Mucosa of descending colon (tissue), 3 donors: Measurements from ENCODE around the gene BCL2L1. TPM values are rescaled to one million over a fixed set of nuclear protein-coding genes. Genes with fewer than 3 reads are reported as not detected.

ENCODE experiments used
- ATAC-seq: fragments of 200-7000 bp; cut with Tn5 transposase; one replicate; pipeline ENCODE4 v1.9.1; 2020; ENCODE audit warnings: mild to moderate bottlenecking, moderate library complexity
- DNase-seq, 3 donors: peaks; one replicate each; pipeline ENCODE4 v3.0.0-alpha.2; 2020
- H3K36me3 ChIP-seq: fragments of 200-600 bp; one replicate; pipeline ENCODE4 v1.8.0; 2021; ENCODE audit warnings: low read depth, mild to moderate bottlenecking
- H3K4me1 ChIP-seq: fragments of 200-600 bp; one replicate; pipeline ENCODE4 v1.8.0; 2021; ENCODE audit warnings: low read depth, mild to moderate bottlenecking
- H3K4me3 ChIP-seq: fragments of 200-600 bp; one replicate; pipeline ENCODE4 v1.8.0; 2021; ENCODE audit warnings: mild to moderate bottlenecking
- H3K9me3 ChIP-seq: fragments of 200-600 bp; one replicate; pipeline ENCODE4 v1.8.0; 2021; ENCODE audit warnings: mild to moderate bottlenecking
- intact Hi-C, 2 donors: fragments of 100-400 bp; cut with DNase I in 1 of 2; cut with micrococcal nuclease in 1 of 2; formaldehyde crosslinking; loops; one replicate each; pipeline versions ENCODE4 v1.11.0 to v1.11.1; 2022; cut with DNase I, micrococcal nuclease
- total RNA-seq, 3 donors: library from RNA; stranded (reverse); fragmentation: NEBNext Ultra II Directional in 2 of 3; extraction: Animal tissue kit (Norgen Biotek cat#: 25700) in 2 of 3; gene quantifications; one replicate each; pipeline versions ENCODE4 v1.2.1 to v1.2.4, GENCODE V29; 2021 to 2023
- TF ChIP-seq, protein P1 (sequence below): fragments of 200-600 bp; IDR thresholded peaks from one replicate; pipeline ENCODE4 v1.8.0; 2022; ENCODE audit warnings: antibody characterized with exemption, mild to moderate bottlenecking
- donor health status: DM: no; HTN: no; CAD: no; lungs with moderate emphysema.
- donor health status: DM: no; HTN: no; CAD: no.
- donor health status: DM: no; HTN: yes; CAD: no.

The BCL2L1 gene
- total RNA-seq, 3 donors from 2014 or later, result 76.2 to 90.3 (median 78.1) TPM

DNA sequence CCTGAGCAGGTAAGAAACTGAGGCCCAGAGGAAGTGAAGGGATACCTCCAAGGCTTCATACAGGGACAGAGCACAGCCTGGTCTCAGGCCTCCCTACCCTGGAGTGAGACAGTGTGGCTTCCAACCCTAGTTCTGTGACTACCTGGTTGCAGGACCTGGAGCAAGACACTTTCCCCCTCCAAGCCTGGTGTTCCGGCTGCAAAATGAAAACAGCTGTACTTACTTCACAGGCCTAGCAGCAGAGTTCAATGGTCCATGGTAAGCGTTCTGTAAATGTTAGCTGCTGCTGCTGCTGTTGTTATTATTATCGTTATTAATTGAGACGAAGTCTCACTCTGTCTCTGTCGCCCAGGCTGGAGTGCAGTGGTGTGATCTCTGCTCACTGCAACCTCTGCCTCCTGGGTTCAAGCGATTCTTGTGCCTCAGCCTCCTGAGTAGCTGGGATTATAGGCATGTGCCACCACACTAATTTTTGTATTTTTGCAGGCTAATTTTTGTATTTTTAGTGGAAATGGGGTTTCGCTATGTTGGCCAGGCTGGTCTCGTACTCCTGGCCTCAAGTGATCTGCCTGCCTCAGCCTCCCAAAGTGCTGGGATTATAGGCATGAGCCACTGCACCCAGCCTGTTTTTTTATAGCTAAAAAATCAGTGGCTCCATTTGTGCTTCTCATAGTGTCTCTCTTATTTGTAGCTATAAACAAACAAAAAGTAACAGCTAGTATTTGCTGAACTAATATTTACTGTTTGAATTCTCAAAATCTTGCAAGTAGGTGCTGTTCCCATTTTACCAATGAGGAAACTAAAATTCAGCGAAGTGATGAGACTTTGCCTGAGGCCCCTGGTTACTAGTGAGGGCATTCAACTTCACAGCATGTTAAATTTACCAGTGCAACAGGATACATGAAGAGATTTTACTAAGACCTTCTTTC, 43.0 kb downstream of the BCL2L1 start:
- Histone ChIP-seq H3K9me3 (no peaks in the 10 kb centered on the region), H3K4me1 (peaks cover 19% of the 10 kb centered on the region), H3K36me3 (no peaks in the 10 kb centered on the region), H3K4me3 (no peak overlapping the region)
- no peak for DNase-seq
- no peak for ATAC-seq
- TF ChIP-seq, protein P1, sequence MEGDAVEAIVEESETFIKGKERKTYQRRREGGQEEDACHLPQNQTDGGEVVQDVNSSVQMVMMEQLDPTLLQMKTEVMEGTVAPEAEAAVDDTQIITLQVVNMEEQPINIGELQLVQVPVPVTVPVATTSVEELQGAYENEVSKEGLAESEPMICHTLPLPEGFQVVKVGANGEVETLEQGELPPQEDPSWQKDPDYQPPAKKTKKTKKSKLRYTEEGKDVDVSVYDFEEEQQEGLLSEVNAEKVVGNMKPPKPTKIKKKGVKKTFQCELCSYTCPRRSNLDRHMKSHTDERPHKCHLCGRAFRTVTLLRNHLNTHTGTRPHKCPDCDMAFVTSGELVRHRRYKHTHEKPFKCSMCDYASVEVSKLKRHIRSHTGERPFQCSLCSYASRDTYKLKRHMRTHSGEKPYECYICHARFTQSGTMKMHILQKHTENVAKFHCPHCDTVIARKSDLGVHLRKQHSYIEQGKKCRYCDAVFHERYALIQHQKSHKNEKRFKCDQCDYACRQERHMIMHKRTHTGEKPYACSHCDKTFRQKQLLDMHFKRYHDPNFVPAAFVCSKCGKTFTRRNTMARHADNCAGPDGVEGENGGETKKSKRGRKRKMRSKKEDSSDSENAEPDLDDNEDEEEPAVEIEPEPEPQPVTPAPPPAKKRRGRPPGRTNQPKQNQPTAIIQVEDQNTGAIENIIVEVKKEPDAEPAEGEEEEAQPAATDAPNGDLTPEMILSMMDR, result no peak
- intact Hi-C loops, result no loop called here

DNA sequence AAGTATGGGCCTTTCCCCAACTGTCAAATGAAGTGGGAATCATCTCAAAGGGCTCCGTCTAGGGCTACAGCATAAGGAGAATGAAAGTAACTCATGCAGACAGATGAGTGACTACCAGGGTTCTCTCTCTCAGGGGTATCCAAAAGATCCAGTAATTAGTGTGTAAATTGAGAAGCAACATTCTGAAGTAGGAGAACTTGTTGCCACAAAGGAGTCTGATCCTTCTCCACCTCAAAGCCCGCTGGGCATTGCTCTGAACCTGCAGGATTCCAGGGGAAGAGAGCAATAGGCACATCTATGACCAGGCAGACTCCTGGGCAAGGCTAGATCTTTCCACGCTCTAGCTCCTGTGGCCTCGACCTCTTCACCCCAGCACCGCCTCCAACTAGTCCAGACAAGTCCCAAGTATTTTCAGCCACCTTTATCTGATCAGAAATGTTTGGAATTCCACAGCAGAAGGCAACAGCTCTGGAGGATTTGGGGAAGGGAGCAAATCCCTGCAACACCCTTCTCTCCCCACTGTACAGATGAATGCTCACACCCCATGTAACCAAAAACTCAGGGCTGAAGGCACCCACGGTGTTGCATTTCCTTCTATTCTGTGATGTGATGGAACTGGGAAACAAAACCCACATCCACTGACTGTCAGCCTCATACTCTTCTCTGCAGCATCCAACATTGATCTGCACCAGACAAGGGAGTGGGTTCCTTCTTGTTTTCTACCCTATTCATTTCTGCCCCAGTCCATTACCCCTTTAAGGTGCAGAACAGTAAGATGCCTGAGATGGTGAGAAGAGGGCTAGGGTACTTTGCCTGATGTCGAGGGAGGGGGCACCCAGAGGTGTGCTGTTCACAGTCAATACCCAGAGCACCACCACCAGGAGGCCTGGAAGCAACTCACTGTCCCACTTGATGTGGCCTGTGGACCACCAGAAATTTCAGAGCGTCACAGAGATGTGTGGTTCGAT, 44.0 kb downstream of the BCL2L1 start:
- H3K4me1 ChIP-seq, result peaks cover 19% of the 10 kb centered on the region

DNA sequence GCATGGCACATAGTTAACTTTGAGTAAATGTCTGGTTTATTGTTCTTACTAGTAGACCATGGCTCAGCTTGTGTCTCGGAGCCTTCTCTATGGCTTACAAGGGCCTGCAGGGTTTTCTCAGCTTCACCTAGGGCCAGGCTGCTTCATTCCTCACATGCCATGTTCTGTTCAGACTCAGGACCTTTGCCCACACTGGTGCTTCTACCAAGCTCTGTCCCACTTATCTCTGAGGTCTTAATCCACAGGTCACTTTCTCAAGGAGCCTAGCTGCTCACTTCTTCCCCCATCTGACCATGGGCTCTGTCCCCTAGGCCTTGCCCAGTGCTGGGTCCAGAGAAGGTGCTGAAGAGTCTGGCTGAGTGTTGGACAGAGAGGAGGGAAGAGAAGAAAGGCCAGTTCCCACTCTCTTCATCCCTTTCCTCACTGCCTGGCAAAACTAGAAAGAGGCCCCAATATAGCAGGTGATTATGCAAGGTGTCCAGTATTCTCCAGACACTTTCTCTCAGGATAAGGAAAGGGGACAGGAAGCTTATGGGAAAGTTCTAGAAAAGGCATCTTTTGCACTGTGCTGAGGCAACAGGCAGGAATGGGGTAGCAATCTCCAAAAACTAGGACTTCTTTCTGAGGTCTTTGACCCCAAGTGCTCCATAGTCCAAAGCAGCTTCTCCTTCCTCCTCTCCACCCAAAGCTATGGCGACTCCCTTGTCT, 45.0 kb downstream of the BCL2L1 start:
- Histone ChIP-seq H3K36me3 (no peaks in the 10 kb centered on the region), H3K9me3 (no peaks in the 10 kb centered on the region), H3K4me1 (peaks cover 19% of the 10 kb centered on the region), H3K4me3 (no peak overlapping the region)
- TF ChIP-seq, protein P1, result no peak
- DNase-seq, result no peak
- ATAC-seq, result no peak
- intact Hi-C loops, result no loop called here

More for the DNA sequence above, 44.0 kb downstream of the BCL2L1 start:
- DNase-seq (no peak), ATAC-seq (no peak)
- Histone ChIP-seq H3K9me3 (no peaks in the 10 kb centered on the region), H3K4me3 (no peak overlapping the region), H3K36me3 (no peaks in the 10 kb centered on the region)
- TF ChIP-seq, protein P1, result no peak
- intact Hi-C loops, result no loop called here

GRCh38 chr20:31676609-31676989, 46.1 kb downstream of the BCL2L1 start:
- ATAC-seq (no peak), DNase-seq (no peak)
- H3K9me3 ChIP-seq, result no peaks in the 10 kb centered on the region
- no peak overlapping the region for H3K4me3 ChIP-seq
- H3K36me3 ChIP-seq, result no peaks in the 10 kb centered on the region
- TF ChIP-seq, protein P1, result no peak
- peaks cover 19% of the 10 kb centered on the region for H3K4me1 ChIP-seq
- intact Hi-C loops, result no loop called here
